HG02678 (cell line): Measurements from ENCODE around the gene SPINK13.
"Not testable (repeated sequence)": the region's sequence is repeated elsewhere in the genome, so short reads cannot be mapped to it uniquely, and the experiment has no call there.

ENCODE experiments used
- ATAC-seq: cut with Tn5 transposase; IDR thresholded peaks from one replicate; pipeline ENCODE4 v1.9.1; 2021; ENCODE audit warnings: mild to moderate bottlenecking, moderate library complexity; ENCODE audit not compliant: unreplicated experiment

Gene SPINK13

GRCh38 chr5:148311484-148311883 is 42.9 kb downstream of the SPINK13 start:
- no peak for ATAC-seq

GRCh38 chr5:148312153-148312552 is 43.6 kb downstream of the SPINK13 start, which contains the start of gene SPINK7:
SPINK7 (plus strand) TSS chr5:148312423; CDS start chr5:148312484, 61 bp downstream.
- no peak for ATAC-seq

GRCh38 chr5:148314187-148314586 is 45.6 kb downstream of the SPINK13 start:
- ATAC-seq: no peak

GRCh38 chr5:148314731-148315130 is 46.1 kb downstream of the SPINK13 start:
- ATAC-seq: no peak

- ATAC-seq: not testable (repeated sequence)
Observed at GRCh38 chr5:148320011-148320963, 51.7 kb downstream of the SPINK13 start.

- ATAC-seq: no peak
Observed at GRCh38 chr5:148333262-148333849, 64.8 kb downstream of the SPINK13 start.

- no peak for ATAC-seq
Observed at GRCh38 chr5:148335259-148335658, 66.7 kb downstream of the SPINK13 start, which contains the start of gene SPINK9. SPINK9 (plus strand) TSS chr5:148335559; CDS start chr5:148335614, 55 bp downstream.
